NCI-H1436 (cell line): ENCODE results near the gene SF3A1.

Experiments used
- DNase-seq: peaks from one replicate; lab custom pipeline; 2025; lab: John Stamatoyannopoulos, UW

Gene SF3A1

DNA sequence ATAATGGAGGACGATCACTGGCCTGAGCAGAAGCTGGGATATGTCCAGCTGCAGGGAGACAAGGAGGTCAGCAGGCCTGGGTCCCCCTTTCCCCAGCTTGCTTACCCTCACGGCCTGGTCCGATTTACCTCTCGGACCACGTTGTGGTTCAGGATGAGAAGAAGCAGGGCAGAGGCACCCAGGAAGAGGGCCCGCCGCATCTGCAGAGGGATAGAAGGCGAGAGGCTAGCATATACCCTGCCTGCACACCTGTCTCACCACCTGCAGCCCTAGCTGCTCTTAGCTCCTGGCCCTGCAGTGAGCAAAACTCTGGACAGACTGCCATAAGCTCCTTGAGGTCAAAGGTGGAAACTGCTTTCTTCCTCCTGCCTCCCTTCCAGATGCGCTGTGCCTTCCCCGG, 29.2 kb upstream of the SF3A1 start:
- DNase-seq: no peak

DNA sequence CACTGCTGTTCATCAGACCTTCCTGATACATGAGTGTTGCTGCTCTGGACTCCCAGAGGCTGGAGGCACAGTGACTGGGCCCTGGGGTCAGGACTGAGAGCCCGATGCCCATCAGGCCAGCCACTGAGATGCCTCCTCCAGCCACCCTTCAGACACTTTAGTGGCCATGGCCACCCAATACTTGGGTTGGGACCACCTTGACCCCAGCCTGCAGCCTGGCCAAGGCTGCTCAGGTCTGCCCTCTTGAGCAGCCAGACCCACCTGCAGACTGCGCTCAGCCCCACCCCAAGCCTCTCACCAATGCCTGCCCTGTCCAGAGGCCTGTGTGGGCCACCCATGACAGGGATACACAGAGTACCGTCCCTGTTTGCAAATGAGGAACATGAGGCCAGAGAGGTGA, 26.4 kb upstream of the SF3A1 start:
- no peak for DNase-seq

DNA sequence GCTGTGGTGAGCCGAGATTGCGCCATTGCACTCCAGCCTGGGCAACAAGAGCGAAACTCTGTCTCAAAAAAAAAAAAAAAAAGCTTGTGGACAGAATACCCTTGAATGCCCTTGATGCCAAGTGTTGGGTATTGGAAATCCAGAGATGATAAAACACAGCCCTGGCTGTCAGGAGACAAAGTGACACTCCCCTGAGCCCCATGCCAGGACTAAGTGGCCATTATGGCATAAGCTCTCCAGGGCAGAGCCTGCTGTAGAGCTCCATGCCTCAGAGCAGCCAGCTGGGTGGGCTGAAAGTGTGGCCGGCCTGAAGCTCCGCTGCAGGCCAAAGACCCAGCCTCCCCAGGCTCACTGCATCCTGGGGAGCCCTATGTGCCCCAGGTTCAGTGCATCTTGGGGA, 25.6 kb upstream of the SF3A1 start:
- DNase-seq: no peak

DNA sequence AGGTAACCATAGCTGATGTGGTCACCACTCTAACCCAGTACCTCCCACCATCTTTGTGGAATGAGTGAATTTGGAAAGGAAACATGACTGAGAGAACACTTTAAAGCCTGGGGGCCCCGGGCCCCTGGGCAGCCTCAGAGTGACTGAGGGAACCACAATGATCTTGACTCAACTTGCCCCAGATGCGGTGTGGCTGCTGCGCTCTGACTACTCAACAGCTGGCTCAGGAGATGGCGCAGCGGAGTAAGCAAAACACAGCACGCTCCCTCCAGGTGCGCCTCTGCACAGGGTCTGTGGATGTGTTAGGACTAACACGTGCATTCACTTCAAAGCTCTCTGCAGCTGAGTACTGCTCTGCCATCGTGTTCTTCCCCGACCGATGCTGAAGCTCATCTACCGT, 24.6 kb upstream of the SF3A1 start:
- DNase-seq: no peak

DNA sequence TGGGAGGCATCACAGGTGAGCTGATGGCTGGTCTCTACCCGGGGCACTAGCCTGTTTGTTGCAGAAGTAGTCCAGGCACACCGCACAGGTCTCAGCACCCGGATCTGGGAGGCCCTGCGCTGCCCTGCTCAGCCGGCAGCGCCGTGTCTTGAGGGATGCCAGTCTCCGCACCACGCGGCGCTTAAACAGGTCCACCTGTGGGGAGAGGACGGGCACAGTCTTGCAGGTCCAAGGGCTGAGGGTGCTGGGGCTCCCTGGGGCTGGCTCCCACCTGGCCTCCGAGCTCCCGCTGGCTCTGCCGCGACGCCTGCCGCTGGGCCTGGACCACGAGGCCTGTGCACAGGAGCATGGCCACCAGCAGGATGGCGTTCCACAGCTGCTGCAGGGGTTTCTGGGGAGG, 23.3 kb upstream of the SF3A1 start:
- DNase-seq: no peak

DNA sequence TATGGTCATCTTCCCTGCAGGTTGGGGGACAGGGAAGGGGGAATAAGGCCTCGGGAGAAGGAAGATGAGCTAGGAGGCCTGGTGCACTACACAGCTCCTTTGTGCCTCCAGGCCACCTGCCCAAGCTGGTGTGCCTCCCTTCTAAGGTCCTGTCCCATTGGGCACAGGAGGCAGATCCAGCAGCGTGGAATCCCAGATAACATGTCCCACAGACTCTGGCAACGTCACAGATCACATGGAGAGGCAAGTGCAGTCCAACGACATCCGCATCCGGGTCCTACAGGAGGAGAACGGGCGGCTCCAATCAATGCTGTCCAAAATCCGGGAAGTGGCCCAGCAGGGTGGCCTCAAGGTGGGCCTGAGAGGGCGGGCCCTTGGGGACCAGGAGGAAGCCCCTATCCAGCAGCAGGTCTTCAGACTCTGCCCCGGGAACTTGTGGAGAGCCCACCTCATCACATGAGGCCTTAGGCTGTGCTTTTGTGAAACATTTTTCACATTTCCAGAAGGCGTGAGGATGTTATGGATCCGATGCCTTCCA, 18.7 kb upstream of the SF3A1 start:
- no peak for DNase-seq

DNA sequence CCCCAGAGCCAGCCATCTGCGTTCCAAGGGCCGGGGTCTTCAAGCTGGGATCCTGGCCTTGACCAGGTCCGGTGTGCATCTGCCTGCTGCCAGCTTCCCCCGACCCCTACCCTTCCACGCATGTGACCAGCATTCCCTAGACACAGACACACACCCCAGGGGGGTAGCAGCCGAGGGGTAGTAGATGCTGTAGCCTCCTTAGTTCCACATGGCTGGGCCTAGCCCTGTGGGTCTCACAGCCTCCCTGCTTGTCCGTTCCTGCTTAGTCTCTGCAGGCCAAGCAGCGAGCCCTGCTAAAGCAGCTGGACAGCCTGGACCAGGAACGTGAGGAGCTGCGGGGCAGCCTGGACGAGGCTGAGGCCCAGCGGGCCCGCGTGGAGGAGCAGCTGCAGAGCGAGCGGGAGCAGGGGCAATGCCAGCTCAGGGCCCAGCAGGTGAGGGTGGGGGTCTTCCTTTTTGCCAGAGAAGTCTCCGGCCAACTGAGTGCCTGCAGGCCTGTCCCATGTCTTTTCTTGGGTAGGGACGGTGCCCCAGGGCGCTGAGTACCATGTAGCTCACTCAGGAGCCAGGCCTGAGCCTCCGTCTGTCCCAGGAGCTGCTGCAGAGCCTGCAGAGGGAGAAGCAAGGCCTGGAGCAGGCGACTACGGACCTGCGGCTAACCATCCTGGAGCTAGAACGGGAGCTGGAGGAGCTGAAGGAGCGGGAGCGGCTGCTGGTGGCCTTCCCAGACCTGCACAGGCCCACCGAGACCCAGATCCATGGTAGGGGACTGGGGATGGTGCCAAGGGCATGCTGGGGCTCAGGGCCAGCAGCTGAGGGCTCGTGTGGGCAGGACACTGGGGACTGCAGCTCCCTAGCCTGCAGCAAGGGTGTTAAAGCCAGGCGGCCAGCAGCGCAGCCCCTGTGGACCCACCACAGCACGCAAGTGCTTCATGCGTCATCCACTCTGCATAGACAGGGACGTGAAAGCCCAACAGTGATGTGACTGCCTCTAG, 16.9 kb upstream of the SF3A1 start:
- DNase-seq: no peak

DNA sequence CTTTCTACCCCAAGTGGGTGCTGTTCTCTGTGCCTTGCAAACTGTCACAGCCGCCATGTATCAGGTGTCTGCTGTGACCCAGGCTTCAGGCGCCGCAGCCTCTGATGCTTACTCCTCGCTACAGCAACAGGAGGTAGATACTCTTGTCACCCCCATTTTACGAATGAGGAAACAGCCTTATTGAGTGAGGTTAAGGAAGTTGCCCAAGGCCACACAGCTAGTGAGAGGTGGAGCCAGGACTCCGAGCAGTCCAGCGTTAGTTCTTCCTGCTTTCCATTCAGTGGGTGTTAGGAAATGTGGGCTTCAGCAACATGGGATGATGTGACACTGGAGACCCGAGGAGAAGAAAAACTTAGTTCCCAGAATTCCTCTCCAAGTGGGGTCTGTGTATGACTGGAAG, 16.2 kb upstream of the SF3A1 start:
- no peak for DNase-seq

DNA sequence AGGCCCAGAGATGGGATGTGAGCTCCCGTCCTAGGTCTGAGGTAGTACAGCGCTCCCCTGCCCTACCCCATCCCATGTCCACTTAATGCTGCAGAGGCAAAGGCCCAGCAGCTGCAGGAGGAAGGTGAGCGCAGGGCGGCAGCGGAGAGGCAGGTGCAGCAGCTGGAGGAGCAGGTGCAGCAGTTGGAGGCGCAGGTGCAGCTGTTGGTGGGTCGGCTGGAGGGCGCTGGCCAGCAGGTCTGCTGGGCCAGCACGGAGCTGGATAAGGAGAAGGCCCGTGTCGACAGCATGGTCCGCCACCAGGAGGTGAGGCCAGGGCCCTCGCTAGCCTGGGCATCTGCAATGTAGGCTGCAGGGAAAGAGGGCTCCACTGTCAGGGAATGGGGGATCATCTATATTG, 15.3 kb upstream of the SF3A1 start:
- no peak for DNase-seq

DNA sequence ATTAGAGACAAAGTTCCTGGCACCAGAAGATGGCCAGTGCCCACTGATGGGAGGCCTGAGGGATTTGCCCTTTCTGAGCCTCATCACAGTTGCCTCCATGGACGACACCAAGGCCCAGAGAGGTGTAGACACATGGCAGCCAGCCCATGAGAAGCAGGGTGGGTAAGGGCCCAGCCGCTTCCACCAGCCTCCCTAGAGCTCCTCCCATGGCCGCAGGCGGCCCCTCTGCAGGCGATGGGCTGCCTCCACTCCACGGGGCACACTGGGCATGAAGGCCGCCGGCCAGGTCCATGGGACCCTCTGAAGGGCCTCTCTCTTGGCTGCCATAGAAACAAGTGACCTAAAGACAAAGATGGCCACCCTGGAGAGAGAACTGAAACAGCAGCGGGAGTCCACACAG, 14.6 kb upstream of the SF3A1 start:
- no peak for DNase-seq

DNA sequence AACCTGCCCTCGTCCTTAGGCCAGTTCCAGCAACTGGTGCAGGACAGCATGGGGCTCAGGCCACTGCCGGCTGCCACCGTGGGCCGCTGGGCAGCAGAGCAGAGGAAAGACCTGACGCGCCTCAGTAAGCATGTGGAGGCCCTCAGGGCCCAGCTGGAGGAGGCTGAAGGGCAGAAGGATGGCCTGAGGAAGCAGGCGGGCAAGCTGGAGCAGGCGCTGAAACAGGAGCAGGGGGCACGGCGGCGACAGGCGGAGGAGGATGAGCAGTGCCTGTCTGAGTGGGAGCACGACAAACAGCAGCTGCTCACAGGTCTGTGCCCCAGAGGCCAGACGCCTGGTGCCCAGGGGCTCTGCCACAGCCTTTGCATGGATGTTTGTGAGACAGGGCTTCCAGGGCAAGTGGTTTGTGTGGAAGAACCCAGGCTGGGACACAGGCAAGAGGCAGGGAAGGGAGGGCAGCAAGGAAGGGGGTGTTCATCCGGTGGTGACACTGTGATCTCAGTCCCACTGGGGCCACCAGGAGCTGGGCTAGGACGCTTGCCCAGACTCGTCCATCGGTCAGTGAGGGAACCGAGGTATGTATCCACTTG, 14.0 kb upstream of the SF3A1 start:
- DNase-seq: no peak

DNA sequence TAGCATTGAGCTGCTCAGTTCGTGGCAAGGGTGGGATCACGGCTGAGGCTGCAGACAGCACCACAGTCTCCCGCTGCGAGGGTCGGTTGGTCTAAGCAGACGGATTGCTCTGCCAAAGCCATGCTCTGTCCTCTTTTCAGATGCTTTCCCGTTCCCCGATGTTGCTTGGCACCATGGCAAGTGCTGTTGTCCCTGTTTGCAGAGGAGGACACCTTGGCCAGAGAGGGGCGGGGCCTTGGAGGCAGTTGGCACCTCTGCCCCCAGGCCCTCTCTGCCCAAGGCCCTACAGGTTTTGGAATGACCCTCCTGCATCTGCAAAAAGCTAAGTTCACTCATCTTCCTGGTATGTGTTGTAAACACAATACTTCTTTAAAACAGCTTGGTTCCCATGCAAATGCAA, 11.7 kb upstream of the SF3A1 start:
- no peak for DNase-seq

DNA sequence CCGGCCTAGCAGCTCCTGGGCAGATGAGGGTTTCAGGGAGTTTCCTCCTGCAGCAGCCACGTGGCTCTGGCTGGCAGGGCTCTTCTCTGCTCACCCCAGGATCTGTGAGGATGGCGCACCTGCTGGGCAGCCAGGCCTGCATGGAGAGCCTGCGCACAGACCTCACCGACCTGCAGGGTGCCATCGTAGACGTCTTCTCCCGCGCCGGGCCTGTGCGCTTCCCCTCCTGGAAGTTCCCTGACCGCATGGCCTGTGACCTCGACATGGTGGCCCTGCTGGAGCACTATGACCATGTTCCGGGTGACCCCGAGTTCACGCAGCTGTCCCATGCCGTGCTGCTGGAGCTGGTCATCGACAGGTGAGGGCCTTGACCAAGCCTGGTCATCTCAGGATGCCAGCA, 9.2 kb upstream of the SF3A1 start:
- DNase-seq: no peak

DNA sequence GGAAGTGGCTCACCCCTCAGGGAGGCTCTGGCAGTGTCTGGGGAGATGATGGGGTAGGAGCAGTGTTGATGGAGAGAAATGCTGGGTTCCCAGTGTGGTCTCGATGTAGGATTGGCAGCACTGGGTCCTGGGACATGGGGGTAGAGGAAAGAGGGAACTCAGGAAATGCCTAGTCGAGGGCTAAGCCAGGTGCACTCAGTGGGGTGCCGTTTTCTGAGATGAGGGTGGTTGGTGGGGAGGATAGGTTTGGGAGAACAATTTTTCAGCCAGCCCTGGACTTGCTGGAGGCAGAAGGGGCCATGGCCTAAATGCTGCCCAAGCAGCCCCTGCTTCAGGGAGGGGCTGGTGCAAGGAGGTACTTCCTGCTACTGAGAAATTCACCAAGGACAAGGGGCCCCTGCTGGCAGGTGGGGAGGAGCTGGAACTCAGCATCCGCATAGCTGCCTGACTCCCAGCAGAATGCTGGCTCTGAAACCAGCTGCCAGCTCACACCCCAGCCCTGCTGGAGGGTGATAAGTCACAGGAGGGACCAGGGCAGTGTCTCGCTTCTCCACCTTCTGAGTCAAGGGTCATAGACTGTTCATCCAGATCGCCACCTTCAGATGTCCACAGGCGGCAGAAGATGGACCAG, 6.1 kb upstream of the SF3A1 start:
- DNase-seq: no peak

DNA sequence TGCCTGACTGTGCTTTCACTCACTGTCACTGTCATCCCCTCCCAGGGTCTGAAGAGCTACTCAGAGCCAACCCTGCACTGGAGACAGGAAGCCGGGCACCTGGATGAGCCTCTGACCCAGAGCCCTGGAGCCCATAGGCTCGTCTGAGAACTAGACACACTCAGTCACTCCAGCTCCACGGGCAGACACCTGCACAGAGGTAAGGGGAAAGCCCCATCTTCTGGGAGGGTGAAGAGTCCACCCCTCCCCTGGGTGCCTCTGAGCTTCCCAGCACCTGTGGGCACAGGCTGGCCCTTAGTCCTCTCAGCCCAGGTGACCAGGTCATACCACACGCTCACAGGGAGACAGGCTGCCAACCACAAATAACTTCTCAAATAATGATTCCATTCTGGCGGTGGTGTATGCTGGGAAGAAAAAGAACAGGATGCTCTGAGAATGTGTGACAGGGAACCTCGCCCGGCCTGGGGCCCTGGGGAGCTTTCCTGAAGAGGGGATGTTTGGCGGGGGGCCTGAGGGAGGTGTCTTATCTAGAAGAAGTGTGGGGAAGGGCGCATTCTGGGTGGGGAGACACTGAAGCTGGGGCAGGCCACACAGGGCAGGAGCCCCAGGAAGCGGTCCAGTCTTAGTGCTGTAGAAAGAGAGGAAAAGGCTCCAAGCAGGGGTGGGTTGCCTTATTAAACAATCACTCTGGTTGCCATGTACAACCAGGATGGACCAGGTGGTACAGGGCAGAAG, 5.4 kb upstream of the SF3A1 start:
- no peak for DNase-seq

DNA sequence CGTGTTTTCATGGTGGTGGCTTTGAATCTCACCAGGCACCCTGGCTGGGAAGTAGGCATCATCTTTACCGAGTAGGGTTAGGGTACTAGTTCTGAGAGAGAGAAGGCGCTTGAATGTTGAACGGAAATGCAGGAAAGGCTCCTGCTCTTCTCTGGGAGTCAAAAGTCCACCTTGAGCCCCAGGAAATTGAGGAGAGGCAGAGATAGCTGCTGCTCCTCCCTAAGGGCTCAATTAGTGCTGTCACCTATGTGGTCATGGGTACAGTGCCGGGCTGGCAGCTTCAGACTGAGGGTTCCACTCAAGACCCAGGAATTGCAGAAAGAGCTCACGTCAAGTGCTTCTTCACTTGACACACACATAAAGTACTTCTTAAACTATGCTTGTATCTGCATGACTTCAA, 1.8 kb upstream of the SF3A1 start:
- DNase-seq: no peak

DNA sequence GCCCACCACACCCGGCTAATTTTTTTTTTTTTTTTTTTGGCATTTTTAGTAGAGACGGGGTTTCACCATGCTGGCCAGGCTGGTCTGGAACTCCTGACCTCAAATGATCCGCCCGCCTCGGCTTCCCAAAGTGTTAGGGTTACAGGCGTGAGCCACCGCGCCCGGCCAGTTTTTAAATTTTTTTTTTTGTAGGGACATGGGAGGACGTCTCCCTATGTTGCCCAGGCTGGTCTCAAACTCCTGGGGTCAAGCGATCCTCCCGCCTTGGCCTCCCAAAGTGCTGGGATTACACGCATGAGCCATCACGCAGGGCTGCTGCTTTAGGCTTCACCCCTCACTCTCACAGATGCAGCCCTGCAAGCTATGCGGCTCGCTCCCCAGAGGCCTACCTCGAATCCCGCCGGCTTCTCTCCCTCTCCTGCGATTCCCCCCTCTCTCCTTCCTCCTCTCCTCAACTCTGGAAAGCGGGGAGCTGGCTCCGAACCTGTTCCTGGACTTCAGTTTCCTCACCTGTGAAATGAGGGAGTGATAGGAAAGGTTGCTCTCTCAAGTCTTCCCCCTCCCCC, 1.0 kb upstream of the SF3A1 start:
- no peak for DNase-seq

DNA sequence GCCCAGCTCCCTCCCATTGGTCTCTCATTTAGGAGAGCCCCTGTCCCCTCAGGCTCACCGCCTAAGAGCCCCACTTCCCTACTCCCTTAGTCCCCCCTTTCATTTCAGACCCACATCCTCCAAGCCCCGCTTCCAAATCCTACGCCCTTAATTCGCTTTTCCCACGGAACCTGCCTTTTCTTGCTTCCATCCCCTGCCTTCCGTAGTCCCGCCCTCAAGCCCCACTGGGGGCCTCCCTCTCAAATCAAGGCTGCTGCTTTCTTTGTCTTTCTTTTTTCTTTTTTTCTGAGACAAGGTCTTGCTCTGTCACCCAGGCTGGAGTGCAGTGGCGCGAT, 509 bp upstream of the SF3A1 start:
- peak; percentile 29 for DNase-seq

DNA sequence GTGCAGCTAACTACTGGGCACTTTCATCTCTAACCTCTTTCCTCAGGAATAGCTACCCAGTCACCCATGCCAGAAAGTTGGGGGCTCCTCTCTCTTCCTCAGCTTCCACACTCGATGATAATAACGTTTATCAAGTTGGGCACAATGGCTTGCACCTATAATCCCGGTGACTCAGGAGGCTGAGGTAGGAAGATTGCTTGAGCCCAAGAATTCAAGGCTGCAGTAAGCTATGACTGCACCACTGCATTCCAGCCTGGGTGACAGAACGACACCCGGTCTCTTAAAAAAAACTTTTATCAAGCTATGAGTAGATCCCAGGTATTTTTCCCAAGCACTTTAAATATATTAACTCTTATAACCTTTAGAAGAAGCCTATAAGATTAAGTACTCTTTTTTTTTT, 2.0 kb downstream of the SF3A1 start:
- no peak for DNase-seq

DNA sequence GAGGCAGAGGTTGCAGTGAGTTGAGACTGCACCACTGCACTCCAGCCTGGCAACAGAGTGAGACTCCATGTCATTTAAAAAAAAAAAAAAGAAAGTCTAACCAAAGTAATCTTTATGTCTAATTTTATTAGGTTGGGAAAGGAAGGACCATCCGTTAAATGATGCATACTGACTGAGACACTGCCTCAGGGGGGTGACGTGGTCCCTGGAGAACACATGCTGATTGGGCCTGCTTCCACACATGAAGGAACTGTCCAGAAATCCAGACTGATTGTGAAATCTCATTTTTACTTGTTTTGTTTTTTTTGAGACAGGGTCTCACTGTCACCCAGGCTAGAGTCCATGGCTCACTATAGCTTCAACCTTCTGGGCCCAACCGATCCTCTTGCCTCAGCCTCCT, 5.5 kb downstream of the SF3A1 start:
- no peak for DNase-seq

DNA sequence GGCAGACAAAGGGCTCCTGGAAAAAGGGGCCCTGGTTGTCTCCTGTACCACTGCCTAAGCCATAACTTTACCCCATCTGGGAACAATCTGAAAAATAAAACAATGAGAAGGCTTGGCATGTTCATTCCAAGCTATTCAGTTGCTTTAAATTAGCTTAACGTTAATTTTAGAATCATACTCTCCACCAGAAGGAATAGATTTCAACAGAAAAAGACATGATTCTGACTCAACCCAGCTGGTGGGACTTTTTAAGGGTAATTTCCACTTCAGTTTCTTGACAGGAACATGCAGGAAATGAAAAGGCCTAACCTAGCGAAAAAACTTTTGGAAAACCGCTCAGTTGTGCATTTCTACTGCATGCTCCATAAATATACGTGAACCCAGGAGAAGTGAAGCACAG, 7.9 kb downstream of the SF3A1 start:
- no peak for DNase-seq

DNA sequence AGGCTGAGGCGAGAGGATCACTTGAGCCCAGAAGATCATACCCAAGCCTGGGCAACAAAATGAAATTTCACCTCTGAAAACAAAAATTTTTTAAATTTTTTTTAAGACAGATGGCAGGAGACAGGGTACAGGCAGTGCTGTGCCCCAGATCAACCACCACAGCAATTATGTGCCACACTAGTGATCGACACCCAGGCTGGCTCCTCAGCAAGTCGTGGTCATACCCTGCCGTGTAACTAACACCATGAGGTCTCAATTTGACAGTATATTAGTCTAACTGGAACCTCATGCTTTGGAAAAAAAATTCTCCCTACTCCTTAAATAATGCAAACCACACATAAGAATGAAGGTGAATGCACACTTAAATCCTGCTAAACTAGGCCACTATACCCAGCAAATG, 8.3 kb downstream of the SF3A1 start:
- no peak for DNase-seq
